ENCODE data around the gene FOXP1. TPM values are rescaled to one million over a fixed set of nuclear protein-coding genes. Genes with fewer than 3 reads are reported as not detected.

FOXP1 gene
- total RNA-seq, 2 donors from 2014 or later = 119 to 199 TPM

- no peak for ATAC-seq
- H3K9me3 Mint-ChIP-seq = no peaks in the 10 kb centered on the region
- DNase-seq (ENCODE audit: low spot score in 2 of 2) = no peak
- peak overlapping the region; percentile 18 to 71 for H3K27ac Mint-ChIP-seq
- peaks cover 0 to 25% of the 10 kb centered on the region in 2 donors for H3K36me3 Mint-ChIP-seq
Observed at GRCh38 chr3:71133865-71134264, 449.7 kb downstream of the FOXP1 start.

- ATAC-seq (no peak), DNase-seq (ENCODE audit: low spot score in 2 of 2) (no peak)
- H3K36me3 Mint-ChIP-seq = peaks cover 0 to 26% of the 10 kb centered on the region in 2 donors
- peak overlapping the region in 1 of 2 donors; percentile 71 for H3K27ac Mint-ChIP-seq
- no peaks in the 10 kb centered on the region for H3K9me3 Mint-ChIP-seq
Observed at GRCh38 chr3:71132995-71133730, 450.4 kb downstream of the FOXP1 start.

GRCh38 chr3:71131375-71132314, 451.9 kb downstream of the FOXP1 start:
- DNase-seq (ENCODE audit: low spot score in 2 of 2) (no peak), ATAC-seq (no peak)
- H3K9me3 Mint-ChIP-seq = no peaks in the 10 kb centered on the region
- peak overlapping the region; percentile 97 to 98 for H3K27ac Mint-ChIP-seq
- peaks cover 0 to 26% of the 10 kb centered on the region in 2 donors for H3K36me3 Mint-ChIP-seq

GRCh38 chr3:71130471-71131374, 452.8 kb downstream of the FOXP1 start:
- Mint-ChIP-seq H3K36me3 (peaks cover 3 to 26% of the 10 kb centered on the region in 2 donors), H3K27ac (peak overlapping the region; percentile 97 to 98), H3K9me3 (no peaks in the 10 kb centered on the region)
- DNase-seq (ENCODE audit: low spot score in 2 of 2) = peak; percentile 63 to 67
- ATAC-seq = peak; percentile 66 to 68

GRCh38 chr3:71129611-71130431, 453.7 kb downstream of the FOXP1 start:
- no peaks in the 10 kb centered on the region for H3K9me3 Mint-ChIP-seq
- DNase-seq (ENCODE audit: low spot score in 2 of 2) = no peak
- H3K36me3 Mint-ChIP-seq = peaks cover 9 to 26% of the 10 kb centered on the region in 2 donors
- ATAC-seq = peak; percentile 3 to 12
- peak overlapping the region; percentile 97 to 98 for H3K27ac Mint-ChIP-seq

- Mint-ChIP-seq H3K27ac (peak overlapping the region; percentile 97 to 98), H3K9me3 (no peaks in the 10 kb centered on the region), H3K36me3 (peaks cover 9 to 26% of the 10 kb centered on the region in 2 donors)
- ATAC-seq (no peak), DNase-seq (ENCODE audit: low spot score in 2 of 2) (no peak)
Observed at GRCh38 chr3:71128961-71129360, 454.6 kb downstream of the FOXP1 start.

GRCh38 chr3:71127844-71128243, 455.7 kb downstream of the FOXP1 start:
- no peaks in the 10 kb centered on the region for H3K9me3 Mint-ChIP-seq
- ATAC-seq = no peak
- peak overlapping the region; percentile 81 to 98 for H3K27ac Mint-ChIP-seq
- DNase-seq (ENCODE audit: low spot score in 2 of 2) = no peak
- peaks cover 9 to 22% of the 10 kb centered on the region in 2 donors for H3K36me3 Mint-ChIP-seq

GRCh38 chr3:71127052-71127831, 456.3 kb downstream of the FOXP1 start:
- Mint-ChIP-seq H3K27ac (peak overlapping the region; percentile 50 to 98), H3K36me3 (peaks cover 9 to 22% of the 10 kb centered on the region in 2 donors), H3K9me3 (no peaks in the 10 kb centered on the region)
- no peak for DNase-seq (ENCODE audit: low spot score in 2 of 2)
- ATAC-seq = peak; percentile 65 to 73

GRCh38 chr3:71125738-71126137, 457.8 kb downstream of the FOXP1 start:
- Mint-ChIP-seq H3K27ac (peak overlapping the region; percentile 88 to 98), H3K9me3 (no peaks in the 10 kb centered on the region), H3K36me3 (peaks cover 9 to 22% of the 10 kb centered on the region in 2 donors)
- no peak for DNase-seq (ENCODE audit: low spot score in 2 of 2)
- peak; percentile 26 to 28 for ATAC-seq

GRCh38 chr3:71124048-71124447, 459.5 kb downstream of the FOXP1 start:
- peaks cover 10 to 13% of the 10 kb centered on the region in 2 donors for H3K36me3 Mint-ChIP-seq
- ATAC-seq (no peak), DNase-seq (ENCODE audit: low spot score in 2 of 2) (no peak)
- peak overlapping the region in 1 of 2 donors; percentile 20 for H3K27ac Mint-ChIP-seq
- H3K9me3 Mint-ChIP-seq = no peaks in the 10 kb centered on the region

GRCh38 chr3:71122641-71123040, 460.9 kb downstream of the FOXP1 start:
- Mint-ChIP-seq H3K36me3 (peaks cover 10 to 22% of the 10 kb centered on the region in 2 donors), H3K27ac (peak overlapping the region; percentile 20 to 61), H3K9me3 (no peaks in the 10 kb centered on the region)
- ATAC-seq (no peak), DNase-seq (ENCODE audit: low spot score in 2 of 2) (no peak)

- H3K27ac Mint-ChIP-seq = peak overlapping the region; percentile 20
- H3K36me3 Mint-ChIP-seq = peaks cover 17 to 28% of the 10 kb centered on the region in 2 donors
- peak; percentile 28 to 79 for ATAC-seq
- H3K9me3 Mint-ChIP-seq = no peaks in the 10 kb centered on the region
- DNase-seq (ENCODE audit: low spot score in 2 of 2) = no peak
Observed at GRCh38 chr3:71121429-71122167, 461.9 kb downstream of the FOXP1 start.

- Mint-ChIP-seq H3K36me3 (peaks cover 17 to 21% of the 10 kb centered on the region in 2 donors), H3K9me3 (no peaks in the 10 kb centered on the region), H3K27ac (peak overlapping the region in 1 of 2 donors; percentile 64)
- ATAC-seq (no peak), DNase-seq (ENCODE audit: low spot score in 2 of 2) (no peak)
Observed at GRCh38 chr3:71120012-71120411, 463.5 kb downstream of the FOXP1 start.

- Mint-ChIP-seq H3K9me3 (no peaks in the 10 kb centered on the region), H3K27ac (peak overlapping the region; percentile 47 to 64), H3K36me3 (peaks cover 17 to 25% of the 10 kb centered on the region in 2 donors)
- ATAC-seq (peak in 1 of 2 donors; percentile 31), DNase-seq (ENCODE audit: low spot score in 2 of 2) (no peak)
Observed at GRCh38 chr3:71119171-71119570, 464.4 kb downstream of the FOXP1 start.

Measured in activated naive CD4-positive, alpha-beta T cell treated with anti-CD3 and anti-CD28 coated beads, Interleukin-2, amount 50 U/mL, for 72 hours (primary cell).